HEK293 (cell line): ENCODE data around the gene ASPDH.

Experiments used
- CTCF ChIA-PET: fragments of 350-600 bp; formaldehyde crosslinking; extraction: SDS; loops from one replicate; lab custom pipeline; 2021; ENCODE audit warnings: antibody characterized with exemption; lab: Yijun Ruan, JAX
- POLR2A ChIA-PET: fragments of 300-600 bp; formaldehyde crosslinking; extraction: SDS; loops from one replicate; lab custom pipeline; 2020; ENCODE audit warnings: antibody characterized with exemption, inconsistent platforms; lab: Yijun Ruan, JAX
- H3K27ac ChIP-seq: fragments of 200-500 bp; sonication (Bioruptor generic); 2 replicates; pipeline ENCODE4 v1.5.1; 2014; ENCODE audit warnings: low read depth, low read length, control low read depth, inconsistent platforms; ENCODE audit errors: extremely low read depth
- H3K36me3 ChIP-seq, 2 experiments: fragments of 200-500 bp in 1 of 2; sonication (Bioruptor generic) in 1 of 2; 1 replicate in 1 of 2; 2 replicates in 1 of 2; pipeline ENCODE4 v1.5.1; 2014 to 2017; ENCODE audit warnings: inconsistent platforms in 2 of 2, low read length in 2 of 2; ENCODE audit not compliant: control insufficient read depth in 2 of 2, insufficient read depth in 1 of 2
- H3K4me1 ChIP-seq: fragments of 200-500 bp; sonication (Bioruptor generic); 2 replicates; pipeline ENCODE4 v1.5.1; 2014; ENCODE audit warnings: mild to moderate bottlenecking, low read length, inconsistent platforms; ENCODE audit not compliant: control insufficient read depth, insufficient read depth
- H3K4me3 ChIP-seq: 2 replicates; pipeline ENCODE4 v1.5.1; 2011; ENCODE audit warnings: low read depth, mild to moderate bottlenecking, control low read depth, low read length, moderate library complexity
- H3K9me3 ChIP-seq: fragments of 200-500 bp; sonication (Bioruptor generic); 2 replicates; pipeline ENCODE4 v1.5.1; 2014; ENCODE audit warnings: low read depth, low read length, inconsistent platforms; ENCODE audit not compliant: control insufficient read depth, insufficient read depth
- EGR2 ChIP-seq: fragments of 450-650 bp; formaldehyde crosslinking; IDR thresholded peaks from 2 replicates; pipeline ENCODE4 v1.5.1; 2016; ENCODE audit warnings: low read depth, missing biosample characterization, missing genetic modification characterization
- MYNN ChIP-seq: fragments of 450-650 bp; formaldehyde crosslinking; IDR thresholded peaks from 2 replicates; pipeline ENCODE4 v1.5.1; 2016; ENCODE audit warnings: missing biosample characterization, missing genetic modification characterization, borderline replicate concordance
- SCRT1 ChIP-seq: fragments of 450-650 bp; formaldehyde crosslinking; IDR thresholded peaks from 2 replicates; pipeline ENCODE4 v1.5.1; 2016; ENCODE audit warnings: missing biosample characterization, missing genetic modification characterization, borderline replicate concordance
- SCRT2 ChIP-seq: fragments of 450-650 bp; formaldehyde crosslinking; IDR thresholded peaks from 2 replicates; pipeline ENCODE4 v1.5.1; 2016; ENCODE audit warnings: missing biosample characterization, missing genetic modification characterization
- SP7 ChIP-seq: fragments of 450-650 bp; formaldehyde crosslinking; IDR thresholded peaks from 2 replicates; pipeline ENCODE4 v1.5.1; 2016; ENCODE audit warnings: missing biosample characterization, missing genetic modification characterization
- TCF7L2 ChIP-seq: IDR thresholded peaks from 2 replicates; pipeline ENCODE4 v1.6.1; 2011; ENCODE audit warnings: low read depth, mild to moderate bottlenecking, inconsistent platforms, low read length, moderate library complexity, borderline replicate concordance
- ZNF112 ChIP-seq: fragments of 450-650 bp; formaldehyde crosslinking; IDR thresholded peaks from 2 replicates; pipeline ENCODE4 v1.5.0; 2017; ENCODE audit warnings: missing biosample characterization, missing genetic modification characterization
- ZNF16 ChIP-seq: fragments of 450-650 bp; formaldehyde crosslinking; IDR thresholded peaks from 2 replicates; pipeline ENCODE4 v1.5.1; 2016; ENCODE audit warnings: low read depth, missing biosample characterization, missing genetic modification characterization
- ZNF585B ChIP-seq: fragments of 450-650 bp; formaldehyde crosslinking; IDR thresholded peaks from 2 replicates; pipeline ENCODE4 v1.5.1; 2016; ENCODE audit warnings: missing biosample characterization, missing genetic modification characterization
- ZNF610 ChIP-seq: fragments of 450-650 bp; formaldehyde crosslinking; IDR thresholded peaks from 2 replicates; pipeline ENCODE4 v1.5.1; 2016; ENCODE audit warnings: missing biosample characterization, missing genetic modification characterization, borderline replicate concordance
- ZNF624 ChIP-seq: fragments of 450-650 bp; formaldehyde crosslinking; IDR thresholded peaks from 2 replicates; pipeline ENCODE4 v1.5.1; 2017; ENCODE audit warnings: missing biosample characterization, missing genetic modification characterization
- ZNF629 ChIP-seq: fragments of 450-650 bp; formaldehyde crosslinking; IDR thresholded peaks from 2 replicates; pipeline ENCODE4 v1.5.1; 2017; ENCODE audit warnings: missing biosample characterization, missing genetic modification characterization
- ZNF830 ChIP-seq: fragments of 450-650 bp; IDR thresholded peaks from 2 replicates; pipeline ENCODE4 v1.5.0; 2018; ENCODE audit warnings: missing biosample characterization, missing genetic modification characterization, low read depth, mild to moderate bottlenecking, moderate library complexity
- ZSCAN30 ChIP-seq: fragments of 450-650 bp; IDR thresholded peaks from 2 replicates; pipeline ENCODE4 v1.5.1; 2018; ENCODE audit warnings: missing biosample characterization, mild to moderate bottlenecking, missing genetic modification characterization, moderate library complexity
- TF ChIP-seq, protein P1 (sequence below): fragments of 450-650 bp; formaldehyde crosslinking; IDR thresholded peaks from 2 replicates; pipeline ENCODE4 v1.5.1; 2016; ENCODE audit warnings: missing biosample characterization, missing genetic modification characterization
- TF ChIP-seq, protein P2 (sequence below): fragments of 450-650 bp; formaldehyde crosslinking; IDR thresholded peaks from 2 replicates; pipeline ENCODE4 v1.5.1; 2016; ENCODE audit warnings: missing biosample characterization, missing genetic modification characterization
- TF ChIP-seq, protein P3 (sequence below): fragments of 450-650 bp; formaldehyde crosslinking; IDR thresholded peaks from 2 replicates; pipeline ENCODE4 v1.5.1; 2017; ENCODE audit warnings: missing biosample characterization, missing genetic modification characterization
- TF ChIP-seq, protein P4 (sequence below): fragments of 450-650 bp; formaldehyde crosslinking; IDR thresholded peaks from 2 replicates; pipeline ENCODE4 v1.5.1; 2016; ENCODE audit warnings: missing biosample characterization, missing genetic modification characterization
- TF ChIP-seq, protein P5 (sequence below): fragments of 450-650 bp; formaldehyde crosslinking; IDR thresholded peaks from 2 replicates; pipeline ENCODE4 v1.5.1; 2016; ENCODE audit warnings: missing biosample characterization, missing genetic modification characterization
- TF ChIP-seq, protein P6 (sequence below): fragments of 450-650 bp; formaldehyde crosslinking; IDR thresholded peaks from 2 replicates; pipeline ENCODE4 v1.5.1; 2016; ENCODE audit warnings: missing biosample characterization, missing genetic modification characterization

Gene ASPDH

DNA sequence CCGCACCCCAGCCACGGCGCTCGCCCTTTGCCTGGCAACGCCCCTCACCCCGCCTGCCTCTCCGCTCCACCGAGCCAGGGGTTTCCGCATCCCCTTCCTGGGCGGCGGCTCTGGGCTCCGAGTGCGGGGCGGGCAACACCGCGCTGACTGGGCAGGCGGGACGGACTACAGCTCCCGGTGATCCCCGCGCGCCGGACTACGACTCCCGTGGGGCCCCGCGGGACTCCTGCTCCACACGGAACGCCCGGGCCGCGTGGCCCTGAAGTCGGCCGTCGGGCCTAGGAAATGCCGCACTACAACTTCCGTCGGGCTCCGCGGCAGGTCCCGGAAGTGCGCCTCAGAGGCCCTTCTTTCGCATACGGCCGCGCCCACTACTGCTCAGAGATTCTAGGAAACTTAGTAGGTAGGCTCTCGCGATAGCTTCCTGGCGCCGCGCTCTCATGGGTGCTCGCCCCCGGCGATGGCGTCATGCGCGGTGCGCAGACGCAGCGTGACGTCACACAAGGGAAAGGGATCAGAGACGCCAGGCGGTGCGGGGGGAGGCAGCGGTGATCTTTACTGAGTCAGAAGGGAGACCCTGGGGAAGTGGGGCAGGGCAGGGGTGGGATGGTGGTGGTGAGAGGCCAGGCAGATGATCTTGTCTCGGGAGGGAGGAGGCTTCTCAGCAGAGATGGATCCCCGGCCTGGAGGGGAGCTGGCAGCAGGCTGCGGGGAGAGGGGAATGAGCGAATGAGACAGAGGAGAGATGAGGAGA is 2.5 kb downstream of the ASPDH start, which contains the start of gene JOSD2 (continued):
- TF ChIP-seq, protein P1, sequence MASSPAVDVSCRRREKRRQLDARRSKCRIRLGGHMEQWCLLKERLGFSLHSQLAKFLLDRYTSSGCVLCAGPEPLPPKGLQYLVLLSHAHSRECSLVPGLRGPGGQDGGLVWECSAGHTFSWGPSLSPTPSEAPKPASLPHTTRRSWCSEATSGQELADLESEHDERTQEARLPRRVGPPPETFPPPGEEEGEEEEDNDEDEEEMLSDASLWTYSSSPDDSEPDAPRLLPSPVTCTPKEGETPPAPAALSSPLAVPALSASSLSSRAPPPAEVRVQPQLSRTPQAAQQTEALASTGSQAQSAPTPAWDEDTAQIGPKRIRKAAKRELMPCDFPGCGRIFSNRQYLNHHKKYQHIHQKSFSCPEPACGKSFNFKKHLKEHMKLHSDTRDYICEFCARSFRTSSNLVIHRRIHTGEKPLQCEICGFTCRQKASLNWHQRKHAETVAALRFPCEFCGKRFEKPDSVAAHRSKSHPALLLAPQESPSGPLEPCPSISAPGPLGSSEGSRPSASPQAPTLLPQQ: peak; percentile 74
- TF ChIP-seq ZNF830 (tag by site-specific recombination) (no peak), ZNF112 (tag by site-specific recombination) (no peak), SP7 (peak; percentile 88; the same call in 1 of the 2 replicates), TCF7L2 (no peak), ZNF585B (tag by site-specific recombination) (no peak), ZNF610 (peak; percentile 66; the same call in 1 of the 2 replicates), ZNF16 (tag by site-specific recombination) (no peak), ZNF624 (no peak), ZNF629 (tag by site-specific recombination) (peak; percentile 100)
- TF ChIP-seq, protein P2, sequence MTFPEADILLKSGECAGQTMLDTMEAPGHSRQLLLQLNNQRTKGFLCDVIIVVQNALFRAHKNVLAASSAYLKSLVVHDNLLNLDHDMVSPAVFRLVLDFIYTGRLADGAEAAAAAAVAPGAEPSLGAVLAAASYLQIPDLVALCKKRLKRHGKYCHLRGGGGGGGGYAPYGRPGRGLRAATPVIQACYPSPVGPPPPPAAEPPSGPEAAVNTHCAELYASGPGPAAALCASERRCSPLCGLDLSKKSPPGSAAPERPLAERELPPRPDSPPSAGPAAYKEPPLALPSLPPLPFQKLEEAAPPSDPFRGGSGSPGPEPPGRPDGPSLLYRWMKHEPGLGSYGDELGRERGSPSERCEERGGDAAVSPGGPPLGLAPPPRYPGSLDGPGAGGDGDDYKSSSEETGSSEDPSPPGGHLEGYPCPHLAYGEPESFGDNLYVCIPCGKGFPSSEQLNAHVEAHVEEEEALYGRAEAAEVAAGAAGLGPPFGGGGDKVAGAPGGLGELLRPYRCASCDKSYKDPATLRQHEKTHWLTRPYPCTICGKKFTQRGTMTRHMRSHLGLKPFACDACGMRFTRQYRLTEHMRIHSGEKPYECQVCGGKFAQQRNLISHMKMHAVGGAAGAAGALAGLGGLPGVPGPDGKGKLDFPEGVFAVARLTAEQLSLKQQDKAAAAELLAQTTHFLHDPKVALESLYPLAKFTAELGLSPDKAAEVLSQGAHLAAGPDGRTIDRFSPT (tag by site-specific recombination): peak; percentile 24; the same call in 1 of the 2 replicates
- TF ChIP-seq, protein P3, sequence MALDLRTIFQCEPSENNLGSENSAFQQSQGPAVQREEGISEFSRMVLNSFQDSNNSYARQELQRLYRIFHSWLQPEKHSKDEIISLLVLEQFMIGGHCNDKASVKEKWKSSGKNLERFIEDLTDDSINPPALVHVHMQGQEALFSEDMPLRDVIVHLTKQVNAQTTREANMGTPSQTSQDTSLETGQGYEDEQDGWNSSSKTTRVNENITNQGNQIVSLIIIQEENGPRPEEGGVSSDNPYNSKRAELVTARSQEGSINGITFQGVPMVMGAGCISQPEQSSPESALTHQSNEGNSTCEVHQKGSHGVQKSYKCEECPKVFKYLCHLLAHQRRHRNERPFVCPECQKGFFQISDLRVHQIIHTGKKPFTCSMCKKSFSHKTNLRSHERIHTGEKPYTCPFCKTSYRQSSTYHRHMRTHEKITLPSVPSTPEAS (tag by site-specific recombination): no peak
- TF ChIP-seq, protein P4, sequence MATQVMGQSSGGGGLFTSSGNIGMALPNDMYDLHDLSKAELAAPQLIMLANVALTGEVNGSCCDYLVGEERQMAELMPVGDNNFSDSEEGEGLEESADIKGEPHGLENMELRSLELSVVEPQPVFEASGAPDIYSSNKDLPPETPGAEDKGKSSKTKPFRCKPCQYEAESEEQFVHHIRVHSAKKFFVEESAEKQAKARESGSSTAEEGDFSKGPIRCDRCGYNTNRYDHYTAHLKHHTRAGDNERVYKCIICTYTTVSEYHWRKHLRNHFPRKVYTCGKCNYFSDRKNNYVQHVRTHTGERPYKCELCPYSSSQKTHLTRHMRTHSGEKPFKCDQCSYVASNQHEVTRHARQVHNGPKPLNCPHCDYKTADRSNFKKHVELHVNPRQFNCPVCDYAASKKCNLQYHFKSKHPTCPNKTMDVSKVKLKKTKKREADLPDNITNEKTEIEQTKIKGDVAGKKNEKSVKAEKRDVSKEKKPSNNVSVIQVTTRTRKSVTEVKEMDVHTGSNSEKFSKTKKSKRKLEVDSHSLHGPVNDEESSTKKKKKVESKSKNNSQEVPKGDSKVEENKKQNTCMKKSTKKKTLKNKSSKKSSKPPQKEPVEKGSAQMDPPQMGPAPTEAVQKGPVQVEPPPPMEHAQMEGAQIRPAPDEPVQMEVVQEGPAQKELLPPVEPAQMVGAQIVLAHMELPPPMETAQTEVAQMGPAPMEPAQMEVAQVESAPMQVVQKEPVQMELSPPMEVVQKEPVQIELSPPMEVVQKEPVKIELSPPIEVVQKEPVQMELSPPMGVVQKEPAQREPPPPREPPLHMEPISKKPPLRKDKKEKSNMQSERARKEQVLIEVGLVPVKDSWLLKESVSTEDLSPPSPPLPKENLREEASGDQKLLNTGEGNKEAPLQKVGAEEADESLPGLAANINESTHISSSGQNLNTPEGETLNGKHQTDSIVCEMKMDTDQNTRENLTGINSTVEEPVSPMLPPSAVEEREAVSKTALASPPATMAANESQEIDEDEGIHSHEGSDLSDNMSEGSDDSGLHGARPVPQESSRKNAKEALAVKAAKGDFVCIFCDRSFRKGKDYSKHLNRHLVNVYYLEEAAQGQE (tag by site-specific recombination): no peak; the same call in 1 of the 2 replicates
- TF ChIP-seq, protein P5, sequence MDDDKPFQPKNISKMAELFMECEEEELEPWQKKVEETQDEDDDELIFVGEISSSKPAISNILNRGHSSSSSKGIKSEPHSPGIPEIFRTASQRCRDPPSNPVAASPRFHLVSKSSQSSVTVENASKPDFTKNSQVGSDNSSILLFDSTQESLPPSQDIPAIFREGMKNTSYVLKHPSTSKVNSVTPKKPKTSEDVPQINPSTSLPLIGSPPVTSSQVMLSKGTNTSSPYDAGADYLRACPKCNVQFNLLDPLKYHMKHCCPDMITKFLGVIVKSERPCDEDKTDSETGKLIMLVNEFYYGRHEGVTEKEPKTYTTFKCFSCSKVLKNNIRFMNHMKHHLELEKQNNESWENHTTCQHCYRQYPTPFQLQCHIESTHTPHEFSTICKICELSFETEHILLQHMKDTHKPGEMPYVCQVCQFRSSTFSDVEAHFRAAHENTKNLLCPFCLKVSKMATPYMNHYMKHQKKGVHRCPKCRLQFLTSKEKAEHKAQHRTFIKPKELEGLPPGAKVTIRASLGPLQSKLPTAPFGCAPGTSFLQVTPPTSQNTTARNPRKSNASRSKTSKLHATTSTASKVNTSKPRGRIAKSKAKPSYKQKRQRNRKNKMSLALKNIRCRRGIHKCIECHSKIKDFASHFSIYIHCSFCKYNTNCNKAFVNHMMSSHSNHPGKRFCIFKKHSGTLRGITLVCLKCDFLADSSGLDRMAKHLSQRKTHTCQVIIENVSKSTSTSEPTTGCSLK (tag by site-specific recombination): no peak

DNA sequence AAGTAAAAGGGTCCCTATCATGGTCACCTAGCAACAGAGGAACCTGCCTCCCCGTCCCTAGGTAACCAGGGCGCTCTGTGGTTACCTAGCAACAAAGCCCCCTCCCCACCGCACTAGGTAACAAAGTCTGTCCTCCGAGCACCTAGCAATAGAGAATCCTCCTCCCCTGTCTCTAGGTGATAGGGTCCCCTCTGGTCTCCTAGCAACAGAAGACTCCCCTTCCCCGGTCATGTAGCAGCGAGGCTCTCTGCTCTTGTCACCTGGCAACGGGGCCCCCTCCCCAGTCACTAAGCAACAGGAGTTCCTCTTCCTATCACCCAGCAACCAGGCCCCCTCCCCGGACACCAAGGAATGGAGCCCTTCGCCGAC is 3.0 kb downstream of the ASPDH start:
- Histone ChIP-seq H3K36me3 (no peaks in the 10 kb centered on the region; a peak in 1 of 3 replicates), H3K4me1 (peaks cover 5% of the 10 kb centered on the region), H3K27ac (peak overlapping the region; percentile 18; the same call in 1 of the 2 replicates), H3K9me3 (no peaks in the 10 kb centered on the region), H3K4me3 (peak overlapping the region; percentile 64)
- TF ChIP-seq EGR2 (tag by site-specific recombination): no peak
- TF ChIP-seq MYNN (tag by site-specific recombination): peak; percentile 98
- TF ChIP-seq SCRT2 (tag by site-specific recombination): peak; percentile 95
- TF ChIP-seq, protein P6, sequence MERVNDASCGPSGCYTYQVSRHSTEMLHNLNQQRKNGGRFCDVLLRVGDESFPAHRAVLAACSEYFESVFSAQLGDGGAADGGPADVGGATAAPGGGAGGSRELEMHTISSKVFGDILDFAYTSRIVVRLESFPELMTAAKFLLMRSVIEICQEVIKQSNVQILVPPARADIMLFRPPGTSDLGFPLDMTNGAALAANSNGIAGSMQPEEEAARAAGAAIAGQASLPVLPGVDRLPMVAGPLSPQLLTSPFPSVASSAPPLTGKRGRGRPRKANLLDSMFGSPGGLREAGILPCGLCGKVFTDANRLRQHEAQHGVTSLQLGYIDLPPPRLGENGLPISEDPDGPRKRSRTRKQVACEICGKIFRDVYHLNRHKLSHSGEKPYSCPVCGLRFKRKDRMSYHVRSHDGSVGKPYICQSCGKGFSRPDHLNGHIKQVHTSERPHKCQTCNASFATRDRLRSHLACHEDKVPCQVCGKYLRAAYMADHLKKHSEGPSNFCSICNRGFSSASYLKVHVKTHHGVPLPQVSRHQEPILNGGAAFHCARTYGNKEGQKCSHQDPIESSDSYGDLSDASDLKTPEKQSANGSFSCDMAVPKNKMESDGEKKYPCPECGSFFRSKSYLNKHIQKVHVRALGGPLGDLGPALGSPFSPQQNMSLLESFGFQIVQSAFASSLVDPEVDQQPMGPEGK (tag by site-specific recombination): peak; percentile 12
- peak; percentile 73 for TF ChIP-seq SCRT1 (tag by site-specific recombination)
- no peak for TF ChIP-seq ZSCAN30 (tag by site-specific recombination)
- POLR2A ChIA-PET: interaction anchor here (0.5 to 1.7 kb wide), 18 partner anchors 9 to 1268 kb away, joined by 3 to 8 read pairs (median 4); partner anchors contain the start of gene KCNC3
- CTCF ChIA-PET: interaction anchor here (0.8 to 2.7 kb wide), 6 partner anchors 24 to 142 kb away, joined by 3 to 6 read pairs (median 4); no protein-coding TSS in a partner anchor
